BLaER1 (cell line): ENCODE results near the gene SORCS2.

Source experiments
- H3K27ac ChIP-seq: shearing (Covaris generic); formaldehyde crosslinking; 2 replicates; pipeline ENCODE4 v1.8.1; 2022
- H3K27me3 ChIP-seq: shearing (Covaris generic); formaldehyde crosslinking; 2 replicates; pipeline ENCODE4 v1.8.1; 2022
- H3K36me3 ChIP-seq: shearing (Covaris generic); formaldehyde crosslinking; 2 replicates; pipeline ENCODE4 v1.8.1; 2022
- H3K4me1 ChIP-seq: shearing (Covaris generic); formaldehyde crosslinking; 2 replicates; pipeline ENCODE4 v1.8.1; 2022
- H3K4me2 ChIP-seq: shearing (Covaris generic); formaldehyde crosslinking; 2 replicates; pipeline ENCODE4 v1.8.1; 2022
- H3K4me3 ChIP-seq: shearing (Covaris generic); formaldehyde crosslinking; 2 replicates; pipeline ENCODE4 v1.8.1; 2022
- H3K9ac ChIP-seq: shearing (Covaris generic); formaldehyde crosslinking; 2 replicates; pipeline ENCODE4 v1.8.1; 2022
- H3K9me3 ChIP-seq: shearing (Covaris generic); formaldehyde crosslinking; 2 replicates; pipeline ENCODE4 v1.8.1; 2022
- H4K20me1 ChIP-seq: shearing (Covaris generic); formaldehyde crosslinking; 2 replicates; pipeline ENCODE4 v1.8.1; 2022
- Cebpa-rat ChIP-seq: shearing (Covaris generic); IDR thresholded peaks from 2 replicates; pipeline ENCODE4 v1.8.1; 2022

The SORCS2 gene

GRCh38 chr4:7529368-7530080 lies 337.2 kb downstream of the SORCS2 start:
- Histone ChIP-seq H3K4me1 (peaks cover 32% of the 10 kb centered on the region), H3K9me3 (0 out of 2 replicates have a peak, but pooled peaks cover under 1% of the 10 kb centered on the region), H3K36me3 (peaks cover 38% of the 10 kb centered on the region; the same call in 1 of the 2 replicates), H3K27ac (peak overlapping the region; percentile 61), H3K27me3 (no peaks in the 10 kb centered on the region), H3K9ac (peak overlapping the region; percentile 39), H4K20me1 (peaks cover 27% of the 10 kb centered on the region; the same call in 1 of the 2 replicates), H3K4me3 (no peak overlapping the region), H3K4me2 (peak overlapping the region; percentile 76)
- no peak for TF ChIP-seq Cebpa-rat

- Histone ChIP-seq H3K4me1 (peaks cover 27% of the 10 kb centered on the region), H3K36me3 (peaks cover 44% of the 10 kb centered on the region; the same call in 1 of the 2 replicates), H3K9ac (no peak overlapping the region; the same call in 1 of the 2 replicates), H4K20me1 (peaks cover 22% of the 10 kb centered on the region; the same call in 1 of the 2 replicates), H3K27me3 (no peaks in the 10 kb centered on the region), H3K27ac (peak overlapping the region; percentile 61), H3K4me2 (peak overlapping the region; percentile 76), H3K9me3 (0 out of 2 replicates have a peak, but pooled peaks cover 4% of the 10 kb centered on the region), H3K4me3 (no peak overlapping the region)
- TF ChIP-seq Cebpa-rat: no peak
These were observed 337.7 kb downstream of the SORCS2 start for GRCh38 chr4:7530082-7530481.

DNA sequence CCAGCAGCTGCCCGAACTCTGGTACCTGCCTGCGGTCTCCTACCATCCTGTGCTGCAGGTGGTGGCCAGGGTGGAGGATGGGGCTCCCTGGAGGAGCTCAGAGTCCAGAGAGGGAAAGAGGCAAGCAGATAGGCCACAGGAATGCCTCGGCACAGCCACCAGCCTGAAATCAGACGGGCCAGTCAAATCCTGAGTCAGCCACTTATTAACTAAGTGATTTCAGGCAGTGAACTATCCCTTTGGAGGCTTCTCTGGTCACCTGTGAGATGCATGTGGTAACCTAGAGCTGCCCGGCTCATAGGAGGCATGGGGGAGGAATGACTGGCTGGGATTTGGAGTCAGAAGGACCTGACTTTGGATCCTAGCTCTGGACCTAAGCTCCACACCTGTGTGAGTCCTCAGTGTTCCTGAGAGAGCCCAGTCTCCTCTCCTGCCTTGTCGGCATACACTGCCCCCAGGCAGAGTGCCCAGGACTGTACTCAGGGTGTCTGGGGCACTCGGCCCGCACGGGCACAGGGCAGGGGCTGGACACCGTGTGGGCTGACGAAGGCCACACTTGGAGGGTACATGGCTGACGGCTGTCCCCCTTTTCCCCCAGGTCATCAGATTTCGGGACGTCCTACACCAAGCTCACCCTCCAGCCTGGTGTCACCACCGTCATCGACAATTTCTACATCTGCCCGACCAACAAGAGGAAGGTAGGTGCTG lies 338.7 kb downstream of the SORCS2 start:
- no peak for TF ChIP-seq Cebpa-rat
- Histone ChIP-seq H3K36me3 (peaks cover 52% of the 10 kb centered on the region; the same call in 1 of the 2 replicates), H3K9me3 (0 out of 2 replicates have a peak, but pooled peaks cover 4% of the 10 kb centered on the region), H3K4me3 (no peak overlapping the region), H3K4me2 (0 out of 2 replicates have a peak overlapping the region, but pooled peaks have one; percentile 76), H3K9ac (no peak overlapping the region), H3K27ac (0 out of 2 replicates have a peak overlapping the region, but pooled peaks have one; percentile 2), H3K4me1 (peaks cover 22% of the 10 kb centered on the region), H4K20me1 (peaks cover 12% of the 10 kb centered on the region; the same call in 1 of the 2 replicates), H3K27me3 (no peaks in the 10 kb centered on the region)

GRCh38 chr4:7531640-7531994 lies 339.3 kb downstream of the SORCS2 start:
- Histone ChIP-seq H3K36me3 (peaks cover 52% of the 10 kb centered on the region; the same call in 1 of the 2 replicates), H4K20me1 (peaks cover 7% of the 10 kb centered on the region; the same call in 1 of the 2 replicates), H3K4me2 (no peak overlapping the region), H3K4me1 (peaks cover 22% of the 10 kb centered on the region), H3K4me3 (no peak overlapping the region), H3K27ac (no peak overlapping the region), H3K9ac (no peak overlapping the region), H3K9me3 (0 out of 2 replicates have a peak, but pooled peaks cover 4% of the 10 kb centered on the region), H3K27me3 (no peaks in the 10 kb centered on the region)
- TF ChIP-seq Cebpa-rat: no peak

- Histone ChIP-seq H3K9me3 (0 out of 2 replicates have a peak, but pooled peaks cover 4% of the 10 kb centered on the region), H3K36me3 (peaks cover 52% of the 10 kb centered on the region; the same call in 1 of the 2 replicates), H3K27ac (no peak overlapping the region), H3K4me3 (no peak overlapping the region), H4K20me1 (peaks cover 7% of the 10 kb centered on the region; the same call in 1 of the 2 replicates), H3K27me3 (no peaks in the 10 kb centered on the region), H3K4me2 (no peak overlapping the region), H3K9ac (no peak overlapping the region), H3K4me1 (peaks cover 22% of the 10 kb centered on the region)
- TF ChIP-seq Cebpa-rat: no peak
These were observed 339.7 kb downstream of the SORCS2 start for GRCh38 chr4:7532043-7532442.

- Histone ChIP-seq H3K27ac (no peak overlapping the region), H3K9ac (no peak overlapping the region), H3K4me2 (no peak overlapping the region), H3K9me3 (0 out of 2 replicates have a peak, but pooled peaks cover 4% of the 10 kb centered on the region), H3K27me3 (no peaks in the 10 kb centered on the region), H4K20me1 (0 out of 2 replicates have a peak, but pooled peaks cover 7% of the 10 kb centered on the region), H3K4me3 (no peak overlapping the region), H3K4me1 (peaks cover 28% of the 10 kb centered on the region), H3K36me3 (peaks cover 52% of the 10 kb centered on the region; the same call in 1 of the 2 replicates)
- no peak for TF ChIP-seq Cebpa-rat
These were observed 340.9 kb downstream of the SORCS2 start for GRCh38 chr4:7533267-7533666.

- Histone ChIP-seq H3K27me3 (no peaks in the 10 kb centered on the region), H3K36me3 (peaks cover 57% of the 10 kb centered on the region; the same call in 1 of the 2 replicates), H3K4me3 (no peak overlapping the region), H3K9me3 (peaks cover 11% of the 10 kb centered on the region; the same call in 1 of the 2 replicates), H3K4me1 (peaks cover 24% of the 10 kb centered on the region), H3K27ac (no peak overlapping the region), H4K20me1 (0 out of 2 replicates have a peak, but pooled peaks cover 7% of the 10 kb centered on the region), H3K9ac (no peak overlapping the region), H3K4me2 (no peak overlapping the region)
- TF ChIP-seq Cebpa-rat: no peak
These were observed 342.8 kb downstream of the SORCS2 start for GRCh38 chr4:7535094-7535493.

GRCh38 chr4:7535619-7536018 lies 343.3 kb downstream of the SORCS2 start:
- no peak overlapping the region for H3K4me2 ChIP-seq
- H3K36me3 ChIP-seq: peaks cover 56% of the 10 kb centered on the region; the same call in 1 of the 2 replicates
- peaks cover 11% of the 10 kb centered on the region; the same call in 1 of the 2 replicates for H3K9me3 ChIP-seq
- TF ChIP-seq Cebpa-rat: no peak
- no peaks in the 10 kb centered on the region for H3K27me3 ChIP-seq
- H4K20me1 ChIP-seq: 0 out of 2 replicates have a peak, but pooled peaks cover 7% of the 10 kb centered on the region
- no peak overlapping the region for H3K4me3 ChIP-seq
- H3K4me1 ChIP-seq: peaks cover 24% of the 10 kb centered on the region
- H3K27ac ChIP-seq: no peak overlapping the region
- H3K9ac ChIP-seq: no peak overlapping the region

DNA sequence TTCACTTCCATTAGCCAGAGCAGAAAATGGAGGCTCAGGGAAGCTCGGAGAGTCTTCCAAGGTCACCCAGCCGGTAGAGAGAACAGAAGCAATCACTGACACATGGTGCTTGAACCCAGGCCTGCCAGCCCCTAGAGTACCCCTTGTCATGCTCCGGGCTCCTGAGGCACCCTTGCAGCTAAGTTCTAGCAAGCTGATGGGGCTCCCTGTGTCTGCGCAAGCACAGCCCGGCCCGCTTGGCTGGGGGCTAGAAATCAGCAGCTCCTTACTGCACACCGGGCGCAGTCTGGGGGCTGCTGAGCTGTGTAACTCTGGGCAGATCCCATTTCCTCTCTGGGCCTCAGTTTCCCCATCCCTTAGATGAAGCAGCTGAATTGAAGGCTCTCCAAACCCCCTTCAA lies 344.5 kb downstream of the SORCS2 start:
- Histone ChIP-seq H3K9me3 (peaks cover 11% of the 10 kb centered on the region; the same call in 1 of the 2 replicates), H3K4me1 (peaks cover 24% of the 10 kb centered on the region), H3K36me3 (peaks cover 43% of the 10 kb centered on the region; the same call in 1 of the 2 replicates), H3K4me2 (no peak overlapping the region), H3K4me3 (no peak overlapping the region), H3K9ac (no peak overlapping the region), H3K27ac (no peak overlapping the region), H4K20me1 (no peaks in the 10 kb centered on the region), H3K27me3 (no peaks in the 10 kb centered on the region)
- no peak for TF ChIP-seq Cebpa-rat
